ENCODE data around the gene RER1. TPM values are rescaled to one million over a fixed set of nuclear protein-coding genes. Genes with fewer than 3 reads are reported as not detected.

RER1 gene, protein sequence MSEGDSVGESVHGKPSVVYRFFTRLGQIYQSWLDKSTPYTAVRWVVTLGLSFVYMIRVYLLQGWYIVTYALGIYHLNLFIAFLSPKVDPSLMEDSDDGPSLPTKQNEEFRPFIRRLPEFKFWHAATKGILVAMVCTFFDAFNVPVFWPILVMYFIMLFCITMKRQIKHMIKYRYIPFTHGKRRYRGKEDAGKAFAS
- total RNA-seq: 163 TPM

DNA sequence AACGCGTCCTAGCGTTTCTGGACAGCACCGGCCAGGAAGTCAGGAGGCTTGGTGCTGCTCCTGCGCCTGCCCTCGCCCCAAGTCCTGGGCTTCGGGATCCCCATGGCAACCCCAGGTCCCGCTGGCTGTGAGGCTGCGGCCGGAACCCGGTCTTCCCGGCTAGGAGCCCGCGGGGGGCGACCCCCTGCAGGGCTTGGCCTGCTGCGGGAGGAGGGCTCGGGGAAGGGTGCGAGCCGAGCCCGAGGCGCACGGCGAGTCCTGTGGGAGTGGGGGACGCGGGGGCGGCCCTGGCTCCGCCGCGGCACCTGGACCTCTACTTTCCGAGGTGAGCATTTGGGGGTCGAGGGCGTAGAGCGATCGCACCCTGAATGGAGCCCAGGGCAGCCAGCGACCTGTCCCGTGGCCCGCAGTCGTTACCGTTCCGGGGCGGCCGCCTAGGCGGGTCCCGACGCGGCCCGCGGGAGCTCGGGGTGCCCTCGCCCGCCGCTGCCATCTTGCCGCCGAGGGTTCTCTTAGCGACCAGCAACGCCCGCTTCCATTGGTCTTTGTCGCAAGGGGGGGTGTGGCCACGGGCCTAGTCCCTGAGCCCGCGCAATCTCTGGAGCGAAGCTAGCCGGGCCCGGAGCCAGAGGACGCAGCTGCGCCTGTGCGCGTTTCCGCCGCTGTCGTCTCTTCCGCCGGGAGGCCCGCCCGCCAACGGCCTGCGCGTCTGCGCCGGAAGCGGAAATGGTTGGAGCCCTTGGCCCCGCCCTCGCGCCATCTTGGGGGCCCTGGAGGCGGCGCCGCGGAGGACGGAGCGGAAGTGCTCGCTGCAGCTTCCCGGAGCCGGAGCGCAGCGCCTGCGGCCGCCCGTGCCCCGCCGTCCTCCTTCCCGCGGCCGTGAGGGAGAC is at the start of gene RER1, which contains the start of gene MORN1:
Gene RER1, plus strand, starts transcription at position 801 of the 890 bp plus-strand sequence. CDS start 3,950 bp downstream, outside the sequence.
Gene MORN1, minus strand, starts transcription at position 514 of the 890 bp plus-strand sequence. Its CDS starts 21 bp downstream, at position 493.
- peak; percentile 92 for ATAC-seq

DNA sequence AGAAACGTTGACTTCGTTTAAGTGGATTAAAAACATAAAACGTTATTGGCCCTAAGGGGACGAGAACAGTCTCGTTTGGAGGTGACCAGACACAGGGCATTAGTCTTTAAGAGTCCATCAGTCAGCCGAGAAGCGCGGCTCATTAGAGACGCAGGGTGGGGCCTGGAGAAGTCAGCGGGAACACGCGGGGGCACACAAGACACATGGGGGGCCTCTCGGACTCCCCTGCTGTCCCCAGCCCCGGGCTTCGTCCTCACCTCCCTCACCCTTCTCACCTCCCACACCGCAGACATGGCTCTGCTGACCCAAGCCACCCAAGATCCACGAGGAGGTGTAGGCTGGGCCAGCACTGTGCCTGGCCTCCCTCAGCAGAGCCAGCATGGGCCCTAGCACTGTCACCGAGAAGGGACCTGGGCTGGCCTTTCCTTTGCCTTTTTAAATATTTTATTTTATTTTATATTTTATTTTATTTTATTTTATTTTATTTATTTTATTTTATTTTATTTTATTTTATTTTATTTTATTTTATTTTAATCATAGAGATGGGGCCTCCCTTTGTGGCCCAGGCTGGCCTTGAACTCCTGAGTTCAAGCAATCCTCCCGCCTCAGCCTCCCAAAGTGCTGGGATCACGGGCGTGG is 49.1 kb upstream of the RER1 start:
- no peak for DNase-seq (ENCODE audit: low spot score)
- no peak for ATAC-seq

More for the DNA sequence above, at the start of gene RER1, which contains the start of gene MORN1:
- DNase-seq (ENCODE audit: low spot score): peak; percentile 100

DNA sequence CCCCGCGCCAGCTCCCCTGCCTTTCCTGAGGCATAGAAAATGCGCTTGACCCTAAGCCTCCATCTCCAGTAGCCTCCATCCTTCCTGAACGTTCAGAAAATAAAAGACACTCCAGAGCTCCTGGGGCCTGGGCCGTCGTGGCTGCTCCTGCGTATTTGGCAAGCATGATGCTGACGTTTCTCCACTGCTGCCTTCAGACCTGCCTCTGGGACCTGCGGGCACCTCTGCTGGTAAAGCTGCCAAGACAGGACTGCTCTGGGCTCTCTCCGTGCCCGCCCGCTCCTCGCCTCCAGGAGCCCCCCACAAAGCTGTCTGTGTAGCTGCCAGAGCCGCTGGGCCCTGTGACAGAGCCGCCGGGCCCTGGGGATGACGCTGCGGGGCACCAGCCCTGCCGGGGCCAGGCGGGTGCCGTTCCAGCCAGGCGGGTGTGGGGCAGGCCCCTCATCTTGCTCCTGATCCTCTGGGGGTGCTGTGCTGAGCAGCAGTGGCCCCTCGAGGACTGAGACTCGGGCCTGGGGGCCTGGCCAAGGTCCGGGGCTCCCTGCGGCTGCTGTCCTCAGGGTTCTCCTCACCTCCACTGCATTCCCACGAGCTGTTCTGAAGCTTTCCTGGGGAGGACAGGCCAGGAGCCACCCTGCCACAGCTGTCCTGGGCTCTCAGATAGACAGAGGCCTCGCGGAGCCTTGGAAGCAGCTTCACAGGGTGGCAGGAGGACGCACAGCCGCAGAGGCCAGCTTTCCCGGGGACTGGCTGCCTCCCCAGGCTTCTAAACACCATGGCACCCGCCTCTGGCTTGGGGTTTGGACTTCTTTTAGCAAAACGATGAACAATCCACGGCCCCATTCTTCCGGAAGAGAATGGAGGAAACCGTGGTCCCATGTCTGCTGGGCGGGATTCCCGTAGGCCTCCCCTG is 48.4 kb upstream of the RER1 start:
- ATAC-seq (no peak), DNase-seq (ENCODE audit: low spot score) (no peak)

DNA sequence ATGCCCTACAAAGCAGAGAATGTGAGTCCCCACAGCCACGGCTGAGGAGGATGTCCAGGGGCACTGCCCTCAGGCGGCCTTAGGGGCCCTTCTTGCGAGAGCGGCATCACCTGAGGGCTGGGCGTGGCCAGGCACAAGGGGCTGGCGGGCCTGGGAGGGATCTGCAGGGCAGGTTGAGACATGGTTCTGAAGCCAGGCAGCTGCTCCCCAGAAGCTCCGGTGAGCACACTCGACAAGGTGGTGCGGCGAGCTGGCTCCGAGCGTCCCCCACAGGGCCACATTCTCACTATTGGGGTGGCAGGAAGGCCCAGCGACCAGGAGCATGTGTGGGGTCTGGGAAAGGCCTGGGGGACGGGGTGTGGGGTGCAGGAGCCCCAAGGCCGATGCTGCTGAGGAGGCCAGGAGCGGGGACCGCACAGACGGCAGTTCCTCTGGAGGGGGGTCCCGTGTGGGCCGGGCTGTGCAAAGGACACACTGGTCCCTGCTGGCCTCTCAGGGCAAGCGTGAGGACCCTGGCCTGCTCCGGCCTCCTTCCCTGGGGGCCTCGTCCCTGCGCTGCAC is 47.4 kb upstream of the RER1 start:
- ATAC-seq (no peak), DNase-seq (ENCODE audit: low spot score) (no peak)

DNA sequence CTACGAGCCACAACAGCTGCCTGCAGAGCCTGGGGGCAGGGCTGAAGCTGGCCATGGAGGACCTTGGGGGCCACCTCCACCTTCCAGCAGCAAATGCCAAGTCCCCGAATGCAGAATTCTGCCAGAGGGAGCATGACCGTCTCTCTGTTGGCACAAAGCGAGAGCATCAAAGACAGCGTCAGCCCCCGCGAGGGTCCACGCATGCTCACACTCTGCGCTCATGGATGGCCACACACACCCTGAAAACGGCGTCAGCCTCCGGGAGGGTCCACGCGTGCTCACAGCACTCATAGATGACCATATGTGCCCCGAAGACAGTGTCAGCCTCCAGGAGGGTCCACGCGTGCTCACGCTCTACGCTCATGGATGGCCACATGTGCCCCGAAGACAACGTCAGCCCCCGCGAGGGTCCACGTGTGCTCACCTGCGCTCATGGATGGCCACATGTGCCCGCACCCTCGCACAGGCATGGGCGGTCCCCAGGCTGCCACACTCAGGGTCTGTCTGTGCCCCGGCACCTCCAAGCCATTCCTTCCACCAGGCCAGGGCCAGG is 46.8 kb upstream of the RER1 start:
- no peak for ATAC-seq
- DNase-seq (ENCODE audit: low spot score): no peak

DNA sequence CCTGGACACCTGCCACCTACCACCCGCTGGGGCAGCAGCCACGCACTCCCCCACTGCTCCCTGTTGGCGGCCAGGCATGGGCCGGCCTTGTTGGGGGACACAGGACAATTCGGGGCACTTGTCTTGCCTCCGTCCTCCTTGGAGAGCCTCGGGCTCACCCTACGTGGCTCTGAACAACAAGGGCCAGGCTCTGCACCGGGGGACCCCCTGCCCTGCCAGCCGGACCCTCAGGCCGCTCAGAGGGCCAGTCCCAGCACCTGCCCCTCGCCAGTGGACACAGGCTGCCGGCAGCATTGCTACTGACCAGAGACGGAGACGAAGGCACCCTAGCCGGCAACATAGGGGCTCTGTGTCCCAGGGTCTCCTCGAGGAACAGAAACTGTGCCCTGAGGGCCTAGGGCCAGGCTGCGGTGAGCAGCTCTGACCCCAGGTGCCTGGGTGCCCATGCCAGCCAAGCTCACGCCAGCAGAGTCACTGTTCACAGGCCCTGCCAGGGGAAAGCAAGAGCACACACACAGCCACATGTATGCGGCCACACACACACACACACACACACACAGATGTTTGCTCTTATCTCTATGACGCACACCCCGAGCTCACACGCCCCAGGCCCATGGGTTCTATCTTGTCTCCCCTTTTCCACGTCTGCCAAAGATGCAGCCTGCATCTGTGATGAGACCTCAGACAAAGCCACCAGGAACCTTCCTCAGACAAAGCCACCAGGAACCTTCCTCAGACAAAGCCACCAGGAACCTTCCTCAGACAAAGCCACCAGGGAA is 46.2 kb upstream of the RER1 start:
- DNase-seq (ENCODE audit: low spot score): no peak
- no peak for ATAC-seq

DNA sequence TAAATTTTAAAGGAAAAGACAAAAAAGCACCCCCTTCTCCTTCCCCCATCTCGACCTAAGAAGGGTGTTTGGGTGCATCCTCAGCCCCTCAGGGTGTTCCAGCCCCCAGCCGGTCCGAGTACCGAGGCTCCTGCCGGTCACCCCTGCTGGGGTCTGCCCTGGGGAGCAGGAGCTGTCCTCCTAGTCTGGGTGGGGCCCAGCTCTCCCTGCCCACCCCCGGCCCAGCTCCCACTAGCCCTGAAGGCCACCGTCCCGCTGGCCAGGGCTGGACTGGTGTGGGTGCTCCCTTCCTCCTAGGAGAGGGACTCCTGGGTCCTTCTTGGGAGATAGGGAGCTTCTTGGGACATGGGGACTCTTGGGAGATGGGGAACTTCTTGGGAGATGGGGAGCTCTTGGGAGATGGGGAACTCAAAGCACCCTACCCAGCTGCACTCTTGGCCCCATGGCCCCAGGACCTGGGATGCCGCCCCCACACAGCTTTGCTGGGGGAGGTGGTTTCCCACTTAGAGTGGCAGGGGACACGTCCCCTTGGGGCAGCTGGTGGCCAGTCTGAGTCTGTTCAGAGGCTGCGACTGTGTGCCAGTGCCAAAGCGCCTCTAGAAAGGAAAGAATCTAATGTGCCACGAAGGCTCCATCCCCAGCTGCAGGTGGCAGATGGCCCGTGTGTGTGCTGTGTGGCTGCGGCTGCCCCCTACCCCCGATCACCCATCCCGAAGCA is 44.8 kb upstream of the RER1 start:
- ATAC-seq: no peak
- DNase-seq (ENCODE audit: low spot score): no peak

DNA sequence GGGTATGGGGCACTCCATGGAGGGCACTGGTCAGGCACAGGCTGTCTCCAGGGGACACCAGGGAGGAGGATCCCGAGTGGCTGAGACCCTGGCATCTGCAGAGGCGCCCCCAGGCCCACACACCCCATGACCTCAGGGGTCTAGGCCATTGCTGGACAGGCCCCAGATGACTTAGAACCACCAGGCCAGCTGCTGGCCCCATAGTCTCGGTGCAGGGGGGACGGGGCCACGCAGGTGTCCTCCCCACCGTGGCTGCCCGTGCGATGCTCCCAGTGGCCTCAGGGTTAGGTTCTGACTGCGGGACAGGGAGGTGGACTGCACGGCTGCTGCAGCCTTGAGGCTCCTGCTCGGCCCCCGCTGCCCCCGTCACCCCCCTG is 44.2 kb upstream of the RER1 start:
- DNase-seq (ENCODE audit: low spot score) (no peak), ATAC-seq (no peak)

DNA sequence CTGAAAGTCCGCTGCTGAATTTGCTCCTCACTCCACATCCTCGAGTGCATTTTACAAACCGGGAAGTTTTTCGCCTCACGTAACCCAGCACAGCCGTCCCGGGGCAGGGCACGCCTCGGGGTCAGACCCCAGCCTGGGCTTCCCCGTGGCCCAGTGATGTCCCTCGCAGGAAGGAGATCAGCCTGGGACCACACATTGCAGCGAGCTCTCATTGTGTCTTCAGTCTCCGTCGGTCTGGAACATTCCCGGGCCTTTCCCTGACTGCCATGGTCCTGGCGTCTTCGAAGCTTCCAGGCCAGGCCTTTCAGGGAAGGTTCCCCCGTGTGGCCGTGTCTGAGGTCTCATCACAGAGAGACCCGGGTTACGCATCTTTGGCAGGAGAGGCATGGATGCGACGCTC is 43.7 kb upstream of the RER1 start:
- DNase-seq (ENCODE audit: low spot score): no peak

DNA sequence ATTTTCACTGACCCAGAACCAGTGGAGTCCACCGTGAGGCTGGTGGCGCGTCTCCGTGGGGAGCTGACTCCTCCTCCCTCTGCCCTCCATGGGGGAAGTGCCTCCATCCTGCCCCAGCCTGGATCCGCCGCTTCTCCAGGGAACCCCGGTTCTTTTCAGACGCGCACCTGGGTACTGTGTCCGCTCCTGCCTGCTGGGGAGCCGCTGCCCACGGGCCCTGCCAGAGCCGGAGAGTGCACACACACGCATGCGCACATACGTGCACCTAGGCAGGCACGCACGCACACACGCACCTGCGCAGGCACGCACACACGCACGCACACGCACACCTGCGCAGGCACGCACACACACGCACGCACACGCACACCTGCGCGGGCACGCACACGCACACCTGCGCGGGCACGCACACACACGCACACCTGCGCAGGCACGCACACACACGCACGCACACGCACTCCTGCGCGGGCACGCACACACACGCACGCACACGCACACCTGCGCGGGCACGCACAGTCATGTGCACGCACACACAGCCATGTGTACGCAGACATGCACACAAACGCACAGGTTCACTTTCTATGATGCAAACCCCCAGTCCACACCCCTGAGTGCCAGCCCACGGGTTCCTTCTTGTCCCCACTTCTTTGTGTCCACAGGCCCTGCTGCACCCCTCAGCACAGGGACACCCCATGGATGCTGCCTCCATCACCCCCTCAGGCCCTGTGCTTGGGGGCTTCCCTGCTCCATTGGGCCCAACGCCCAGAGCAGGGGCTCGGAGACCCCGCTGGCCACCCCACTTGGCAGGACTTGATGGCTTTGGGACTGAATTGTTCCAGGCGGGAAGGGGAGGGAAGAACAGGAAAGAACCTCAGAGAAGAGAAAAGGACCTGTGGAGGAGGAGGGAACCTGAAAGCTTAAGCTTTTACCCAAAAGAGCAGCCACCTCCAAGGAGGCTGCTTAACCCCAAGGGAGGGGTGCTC is 43.0 kb upstream of the RER1 start:
- ATAC-seq (no peak), DNase-seq (ENCODE audit: low spot score) (no peak)

More for the DNA sequence above, 43.7 kb upstream of the RER1 start:
- no peak for ATAC-seq

DNA sequence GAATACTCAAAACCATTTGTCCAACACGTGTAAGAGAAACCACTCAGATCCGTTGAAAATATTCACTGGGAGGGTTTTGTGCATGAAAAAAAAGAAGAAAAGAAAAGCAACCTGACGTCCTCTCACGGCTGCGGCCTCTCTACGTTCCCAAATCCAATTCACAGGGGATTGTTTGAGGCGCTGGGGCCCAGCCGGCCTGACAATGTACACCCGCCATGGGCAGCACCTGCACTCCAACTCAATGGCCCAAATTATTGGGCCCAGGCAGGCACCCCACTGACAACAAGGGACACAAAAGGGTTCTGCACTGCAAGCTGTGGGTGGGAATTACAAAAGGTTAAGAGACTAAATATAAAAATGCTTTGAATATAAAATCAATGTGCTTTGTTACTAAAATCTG is 41.8 kb upstream of the RER1 start:
- ATAC-seq (no peak), DNase-seq (ENCODE audit: low spot score) (no peak)

DNA sequence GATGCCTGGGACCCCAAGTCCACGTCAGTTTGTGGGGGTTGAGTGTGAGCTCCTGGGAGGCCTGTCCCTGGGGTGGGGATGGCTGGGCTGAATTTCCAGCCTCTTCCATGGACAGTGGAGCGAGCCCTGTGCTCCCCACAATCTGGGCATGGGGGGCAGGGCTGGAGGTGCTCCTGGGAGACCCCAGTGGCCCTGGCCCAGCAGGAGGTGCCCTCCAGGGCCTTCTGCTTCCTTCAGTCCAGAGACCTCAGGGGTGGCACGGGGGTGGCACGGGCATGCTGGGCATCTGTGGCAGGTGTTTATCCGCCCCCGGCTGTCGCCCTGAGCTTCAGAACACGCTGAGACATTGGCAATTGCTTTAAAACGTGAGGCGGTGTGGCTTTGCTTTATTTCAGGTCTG is 41.1 kb upstream of the RER1 start:
- ATAC-seq (no peak), DNase-seq (ENCODE audit: low spot score) (no peak)

DNA sequence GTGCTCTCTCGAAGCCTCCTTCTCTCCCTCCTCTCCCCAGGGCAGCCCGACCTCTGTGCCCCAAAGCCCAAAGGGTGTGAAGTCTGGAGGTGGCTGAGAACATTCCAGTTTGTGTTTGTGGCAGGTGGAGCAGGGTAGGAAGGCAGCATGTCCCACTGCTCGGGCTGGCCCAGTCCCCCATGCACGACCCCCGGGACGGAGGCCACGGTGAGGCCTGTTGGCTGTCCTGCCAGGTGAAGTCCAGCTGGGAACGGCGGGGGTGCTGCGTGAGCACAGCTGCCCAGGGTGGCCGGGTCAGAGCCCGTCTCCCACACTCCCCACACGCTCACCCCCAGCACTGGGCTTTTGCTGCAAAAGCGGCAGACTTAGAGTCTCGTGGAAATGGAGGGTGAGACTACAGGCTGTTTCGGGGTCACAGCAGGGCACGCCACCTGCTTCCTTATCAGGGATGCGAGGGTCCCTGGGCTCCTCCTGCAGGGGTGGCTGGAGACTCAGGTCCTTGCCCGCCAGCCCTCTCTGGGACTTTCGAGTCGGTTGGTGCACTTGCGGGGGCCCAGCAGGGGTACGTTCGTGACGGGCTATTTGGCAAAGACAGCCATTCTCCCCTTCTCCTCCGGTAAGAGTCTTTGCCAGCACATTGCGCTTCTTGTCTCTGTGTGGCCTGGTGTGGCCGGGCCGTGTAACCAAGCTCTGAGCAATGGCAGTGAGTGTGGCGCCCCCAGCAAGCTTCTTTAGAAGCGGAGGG is 40.6 kb upstream of the RER1 start:
- no peak for DNase-seq (ENCODE audit: low spot score)
- ATAC-seq: no peak

DNA sequence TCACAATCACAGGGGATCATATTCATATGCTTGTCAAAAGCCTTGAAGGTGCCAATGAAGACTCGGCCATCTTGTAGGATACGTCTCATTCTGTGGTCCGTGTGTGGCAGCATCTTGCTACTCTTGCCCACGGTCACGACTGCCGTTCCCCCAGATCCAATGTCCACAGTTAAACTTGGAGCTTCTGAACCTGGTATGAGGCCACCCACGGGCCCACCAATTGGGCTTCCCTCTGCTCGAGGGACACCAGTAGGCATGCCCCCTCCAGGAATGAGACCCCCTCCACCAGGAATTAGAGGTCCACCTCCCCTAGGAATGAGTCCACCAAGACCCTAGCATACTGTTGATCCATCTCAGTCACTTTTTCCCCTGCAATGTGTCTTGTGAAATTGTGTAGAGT is 39.9 kb upstream of the RER1 start:
- no peak for DNase-seq (ENCODE audit: low spot score)

DNA sequence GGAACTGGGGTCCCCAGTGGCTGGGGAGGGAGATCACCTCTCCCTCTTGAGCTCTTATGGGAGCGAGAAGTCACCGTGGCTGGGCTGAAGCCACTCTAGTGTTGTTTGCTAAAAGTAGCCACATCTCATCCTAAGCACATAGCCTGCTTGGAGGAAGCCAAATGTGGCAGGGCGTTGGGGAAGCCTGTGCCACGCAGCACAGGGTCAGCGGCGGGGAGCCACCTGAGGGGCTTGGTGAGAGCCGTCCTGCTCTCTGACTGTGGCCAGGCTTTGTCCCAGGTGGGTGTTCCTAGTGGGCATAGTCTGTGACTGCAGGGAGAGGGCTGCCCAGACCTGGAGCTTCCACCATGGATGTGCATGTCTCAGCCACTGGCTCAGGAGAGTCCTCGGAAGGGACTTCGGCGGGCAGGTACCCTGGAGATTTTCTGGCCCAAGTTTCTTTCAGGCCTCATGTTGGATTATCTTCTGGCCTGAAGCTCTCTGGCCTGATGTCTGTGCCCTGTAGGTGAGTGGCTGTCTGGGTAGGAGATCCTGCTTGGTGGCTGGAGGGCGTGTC is 39.2 kb upstream of the RER1 start:
- DNase-seq (ENCODE audit: low spot score) (no peak), ATAC-seq (no peak)

More for the DNA sequence above, 39.9 kb upstream of the RER1 start:
- ATAC-seq: no peak

DNA sequence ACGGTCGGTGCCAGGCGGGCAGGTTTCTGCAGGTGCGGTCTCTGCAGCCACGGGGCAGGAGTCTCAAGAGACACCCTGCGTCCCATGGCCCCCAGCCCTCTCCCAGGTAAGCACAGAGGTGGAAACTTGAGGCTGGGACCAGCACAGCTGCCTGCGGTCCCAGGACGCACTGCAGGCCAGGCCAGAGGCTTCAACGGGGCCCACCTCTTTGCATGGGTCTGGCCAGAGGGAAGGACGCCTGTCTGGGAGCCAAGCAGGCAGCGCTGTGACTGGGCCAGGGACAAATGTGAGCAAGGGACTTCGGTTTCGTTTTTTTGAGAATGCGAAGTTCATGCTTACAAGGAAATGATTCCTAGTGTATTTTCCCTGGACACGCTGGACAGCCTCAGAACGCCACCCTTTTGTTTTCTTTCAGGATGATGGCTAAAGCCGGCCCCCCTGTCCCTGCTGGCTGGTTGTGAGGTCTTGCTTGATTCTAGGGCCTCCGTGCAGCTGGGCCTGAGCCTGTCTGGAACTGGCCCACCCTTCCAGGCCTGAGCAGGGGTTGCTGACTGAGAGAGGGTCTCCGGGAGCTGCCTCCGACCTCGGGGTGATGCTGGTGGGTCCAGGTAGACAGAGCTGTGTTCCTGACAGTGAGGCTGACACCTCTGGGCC is 38.6 kb upstream of the RER1 start:
- DNase-seq (ENCODE audit: low spot score): no peak
- no peak for ATAC-seq

Measured in left lobe of liver (tissue), 2 donors.